ENCODE measurements around the gene HOXB13.

GRCh38 chr17:48747445-48748363 is 19.2 kb upstream of the HOXB13 start:
- TF ChIP-seq CTCF (IDR thresholded peaks at IDR 0.05; ENCODE audit: low read length) (no peak), EZH2 (optimal IDR thresholded peaks at IDR 0.05; ENCODE audit: low read depth, low read length) (no peak), EZH2phosphoT487 (IDR thresholded peaks at IDR 0.05; ENCODE audit: low read length) (no peak)

All from MM.1S (cell line).